T-helper 2 cell (primary cell): ENCODE measurements around the gene MYOCD.
"Not testable (repeated sequence)": the region's sequence is repeated elsewhere in the genome, so short reads cannot be mapped to it uniquely, and the experiment has no call there.

Experiments used
- DNase-seq, 5 experiments: peaks; one replicate each; pipeline versions ENCODE4 v3.0.0 to v3.0.0-alpha.2; 2012 to 2022
- total RNA-seq, 2 donors: gene quantifications; one replicate each; lab custom pipeline; 2026; lab: John Stamatoyannopoulos, UW

MYOCD gene
- 0 reads per million in 2 donors for total RNA-seq

- DNase-seq: no peak
Measured at GRCh38 chr17:12665263-12666210, at the start of gene MYOCD. Gene MYOCD (plus strand): TSS chr17:12665890. CDS start chr17:12666189, 299 bp downstream.

GRCh38 chr17:12616161-12616560 is 49.5 kb upstream of the MYOCD start:
- DNase-seq: no peak

- no peak for DNase-seq
Measured at GRCh38 chr17:12618557-12618956, 47.1 kb upstream of the MYOCD start.

GRCh38 chr17:12619459-12620199 is 46.1 kb upstream of the MYOCD start:
- DNase-seq: no peak

- no peak for DNase-seq
Measured at GRCh38 chr17:12620200-12620720, 45.4 kb upstream of the MYOCD start.

GRCh38 chr17:12622726-12623125 is 43.0 kb upstream of the MYOCD start:
- DNase-seq: no peak

GRCh38 chr17:12623220-12623848 is 42.4 kb upstream of the MYOCD start:
- DNase-seq: no peak

GRCh38 chr17:12624211-12624610 is 41.5 kb upstream of the MYOCD start:
- DNase-seq: no peak

GRCh38 chr17:12625092-12625491 is 40.6 kb upstream of the MYOCD start:
- DNase-seq: no peak

- no peak for DNase-seq
Measured at GRCh38 chr17:12627177-12627629, 38.5 kb upstream of the MYOCD start.

- DNase-seq: no peak
Measured at GRCh38 chr17:12627781-12628451, 37.8 kb upstream of the MYOCD start.

- no peak for DNase-seq
Measured at GRCh38 chr17:12631076-12631475, 34.6 kb upstream of the MYOCD start.

- no peak for DNase-seq
Measured at GRCh38 chr17:12632785-12633184, 32.9 kb upstream of the MYOCD start.

GRCh38 chr17:12634789-12635414 is 30.8 kb upstream of the MYOCD start:
- no peak for DNase-seq

- DNase-seq: not testable (repeated sequence)
Measured at GRCh38 chr17:12635996-12636395, 29.7 kb upstream of the MYOCD start.

- DNase-seq: no peak
Measured at GRCh38 chr17:12637015-12637414, 28.7 kb upstream of the MYOCD start.

GRCh38 chr17:12637745-12638651 is 27.7 kb upstream of the MYOCD start:
- DNase-seq: no peak

- no peak for DNase-seq
Measured at GRCh38 chr17:12640364-12640763, 25.3 kb upstream of the MYOCD start.

GRCh38 chr17:12641084-12641483 is 24.6 kb upstream of the MYOCD start:
- no peak for DNase-seq

GRCh38 chr17:12642034-12642433 is 23.7 kb upstream of the MYOCD start:
- DNase-seq: no peak

GRCh38 chr17:12643822-12644221 is 21.9 kb upstream of the MYOCD start:
- no peak for DNase-seq
